Progenitor cell of endocrine pancreas (in vitro differentiated cells): Measurements from ENCODE around the gene POU4F2. TPM values are rescaled to one million over a fixed set of nuclear protein-coding genes. Genes with fewer than 3 reads are reported as not detected.
A peak's percentile ranks its signal among the peaks of the same experiment; 100 is the strongest.

Experiments used
- DNase-seq: peaks from one replicate; pipeline ENCODE4 v3.0.0; 2021; ENCODE audit warnings: low spot score; ENCODE audit not compliant: unreplicated experiment
- H3K27ac Mint-ChIP-seq: 2 replicates; pipeline ENCODE4 v1.8.0; 2021; ENCODE audit warnings: mild to moderate bottlenecking, moderate library complexity, mixed read lengths
- H3K27me3 Mint-ChIP-seq: 2 replicates; pipeline ENCODE4 v1.8.0; 2021; ENCODE audit warnings: mixed read lengths
- H3K36me3 Mint-ChIP-seq: 2 replicates; pipeline ENCODE4 v1.8.0; 2022; ENCODE audit warnings: mixed read lengths; ENCODE audit not compliant: insufficient read depth
- H3K4me1 Mint-ChIP-seq: 2 replicates; pipeline ENCODE4 v1.8.0; 2021; ENCODE audit warnings: low read depth, mixed read lengths
- H3K4me3 Mint-ChIP-seq: 2 replicates; pipeline ENCODE4 v1.8.0; 2021; ENCODE audit warnings: low read depth, mild to moderate bottlenecking, moderate library complexity, mixed read lengths
- H3K9me3 Mint-ChIP-seq: 2 replicates; pipeline ENCODE4 v1.8.0; 2021; ENCODE audit warnings: low read depth, mixed read lengths
- CTCF ChIP-seq: fragments of 200-600 bp; sonication (generic); IDR thresholded peaks from one replicate; pipeline ENCODE4 v1.5.0; 2021; ENCODE audit warnings: antibody characterized with exemption, mild to moderate bottlenecking; ENCODE audit not compliant: unreplicated experiment
- total RNA-seq: library from RNA; stranded (reverse); gene quantifications from 2 replicates; pipeline ENCODE4 v1.2.1, GENCODE V29; 2021

The POU4F2 gene
- total RNA-seq, 1 donor from 2014 or later: 0.17 TPM

- no peak overlapping the region for H3K4me3 Mint-ChIP-seq
- H3K36me3 Mint-ChIP-seq: no peaks in the 10 kb centered on the region
- DNase-seq: no peak
- no peak for TF ChIP-seq CTCF
- peaks cover 10% of the 10 kb centered on the region for H3K4me1 Mint-ChIP-seq
- peaks cover 89% of the 10 kb centered on the region for H3K27me3 Mint-ChIP-seq
- no peak overlapping the region for H3K27ac Mint-ChIP-seq
- no peaks in the 10 kb centered on the region for H3K9me3 Mint-ChIP-seq
These were observed 3.9 kb upstream of the POU4F2 start for GRCh38 chr4:146634825-146635224.

- peaks cover 10% of the 10 kb centered on the region for H3K4me1 Mint-ChIP-seq
- H3K9me3 Mint-ChIP-seq: no peaks in the 10 kb centered on the region
- H3K27me3 Mint-ChIP-seq: peaks cover 96% of the 10 kb centered on the region
- no peak for TF ChIP-seq CTCF
- H3K36me3 Mint-ChIP-seq: no peaks in the 10 kb centered on the region
- DNase-seq: no peak
- no peak overlapping the region for H3K27ac Mint-ChIP-seq
- peak overlapping the region; percentile 64 for H3K4me3 Mint-ChIP-seq
These were observed 916 bp upstream of the POU4F2 start for GRCh38 chr4:146637621-146638332.

- no peaks in the 10 kb centered on the region for H3K9me3 Mint-ChIP-seq
- peaks cover 10% of the 10 kb centered on the region for H3K4me1 Mint-ChIP-seq
- H3K27ac Mint-ChIP-seq: no peak overlapping the region
- peak overlapping the region; percentile 64 for H3K4me3 Mint-ChIP-seq
- peaks cover 96% of the 10 kb centered on the region for H3K27me3 Mint-ChIP-seq
- TF ChIP-seq CTCF: no peak
- H3K36me3 Mint-ChIP-seq: no peaks in the 10 kb centered on the region
- DNase-seq: no peak
These were observed 334 bp upstream of the POU4F2 start for GRCh38 chr4:146638333-146638785.

GRCh38 chr4:146639506-146639932, 826 bp downstream of the POU4F2 start:
- peaks cover 10% of the 10 kb centered on the region for H3K4me1 Mint-ChIP-seq
- H3K27me3 Mint-ChIP-seq: peaks cover 96% of the 10 kb centered on the region
- no peak for DNase-seq
- H3K4me3 Mint-ChIP-seq: peak overlapping the region; percentile 20
- no peak for TF ChIP-seq CTCF
- no peaks in the 10 kb centered on the region for H3K36me3 Mint-ChIP-seq
- peak overlapping the region; percentile 86 for H3K27ac Mint-ChIP-seq
- no peaks in the 10 kb centered on the region for H3K9me3 Mint-ChIP-seq

GRCh38 chr4:146640021-146640464, 1.4 kb downstream of the POU4F2 start:
- H3K27ac Mint-ChIP-seq: no peak overlapping the region
- H3K27me3 Mint-ChIP-seq: peaks cover 96% of the 10 kb centered on the region
- no peak for DNase-seq
- H3K36me3 Mint-ChIP-seq: no peaks in the 10 kb centered on the region
- peaks cover 10% of the 10 kb centered on the region for H3K4me1 Mint-ChIP-seq
- TF ChIP-seq CTCF: no peak
- H3K9me3 Mint-ChIP-seq: no peaks in the 10 kb centered on the region
- H3K4me3 Mint-ChIP-seq: no peak overlapping the region
